Measurements from ENCODE around the gene TSPO2.

The TSPO2 gene, protein sequence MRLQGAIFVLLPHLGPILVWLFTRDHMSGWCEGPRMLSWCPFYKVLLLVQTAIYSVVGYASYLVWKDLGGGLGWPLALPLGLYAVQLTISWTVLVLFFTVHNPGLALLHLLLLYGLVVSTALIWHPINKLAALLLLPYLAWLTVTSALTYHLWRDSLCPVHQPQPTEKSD

DNA sequence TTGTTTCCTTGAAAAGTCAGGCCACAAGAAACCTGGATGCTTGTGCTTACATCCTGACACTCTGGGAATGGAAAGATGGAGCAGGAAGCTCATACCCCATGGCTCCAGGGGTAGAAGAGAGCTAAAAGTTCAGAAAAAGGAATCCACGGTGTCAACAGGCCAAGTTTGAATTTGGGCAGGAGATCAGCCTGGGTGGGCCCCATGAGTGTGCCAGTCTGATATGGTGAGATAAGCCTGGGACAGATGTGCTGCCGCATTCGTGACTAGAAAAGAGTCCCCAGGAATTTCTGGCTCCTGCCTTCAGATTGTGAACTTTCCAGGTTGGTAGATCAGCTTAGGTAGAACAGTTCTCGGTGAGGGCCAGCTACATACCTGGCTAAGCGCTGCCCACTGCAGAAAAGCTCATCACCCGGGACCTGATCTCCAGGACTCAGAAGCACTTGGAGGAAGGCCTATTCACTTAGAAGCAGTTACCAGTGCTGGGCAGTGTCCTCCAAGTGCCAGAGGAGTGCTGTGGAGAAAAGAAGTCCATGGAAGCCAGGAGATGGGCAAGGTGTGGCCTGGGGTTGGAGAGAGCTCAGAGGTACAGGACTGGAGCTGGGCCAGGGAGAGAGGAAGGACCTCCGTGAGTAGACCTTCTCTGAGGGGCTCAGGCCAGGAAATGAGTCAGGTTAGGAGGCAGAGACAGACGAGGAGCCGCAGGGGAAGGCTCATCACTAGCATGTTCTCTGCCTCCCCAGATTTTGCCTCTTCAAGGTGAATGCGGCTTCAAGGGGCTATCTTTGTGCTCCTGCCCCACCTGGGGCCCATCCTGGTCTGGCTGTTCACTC is at the start of gene TSPO2:
Gene TSPO2, plus strand, starts transcription at position 242 of the 830 bp plus-strand sequence. Its CDS starts 519 bp downstream, at position 761.
- TF ChIP-seq, protein P1, sequence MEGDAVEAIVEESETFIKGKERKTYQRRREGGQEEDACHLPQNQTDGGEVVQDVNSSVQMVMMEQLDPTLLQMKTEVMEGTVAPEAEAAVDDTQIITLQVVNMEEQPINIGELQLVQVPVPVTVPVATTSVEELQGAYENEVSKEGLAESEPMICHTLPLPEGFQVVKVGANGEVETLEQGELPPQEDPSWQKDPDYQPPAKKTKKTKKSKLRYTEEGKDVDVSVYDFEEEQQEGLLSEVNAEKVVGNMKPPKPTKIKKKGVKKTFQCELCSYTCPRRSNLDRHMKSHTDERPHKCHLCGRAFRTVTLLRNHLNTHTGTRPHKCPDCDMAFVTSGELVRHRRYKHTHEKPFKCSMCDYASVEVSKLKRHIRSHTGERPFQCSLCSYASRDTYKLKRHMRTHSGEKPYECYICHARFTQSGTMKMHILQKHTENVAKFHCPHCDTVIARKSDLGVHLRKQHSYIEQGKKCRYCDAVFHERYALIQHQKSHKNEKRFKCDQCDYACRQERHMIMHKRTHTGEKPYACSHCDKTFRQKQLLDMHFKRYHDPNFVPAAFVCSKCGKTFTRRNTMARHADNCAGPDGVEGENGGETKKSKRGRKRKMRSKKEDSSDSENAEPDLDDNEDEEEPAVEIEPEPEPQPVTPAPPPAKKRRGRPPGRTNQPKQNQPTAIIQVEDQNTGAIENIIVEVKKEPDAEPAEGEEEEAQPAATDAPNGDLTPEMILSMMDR (IDR thresholded peaks at IDR 0.05) = no peak

DNA sequence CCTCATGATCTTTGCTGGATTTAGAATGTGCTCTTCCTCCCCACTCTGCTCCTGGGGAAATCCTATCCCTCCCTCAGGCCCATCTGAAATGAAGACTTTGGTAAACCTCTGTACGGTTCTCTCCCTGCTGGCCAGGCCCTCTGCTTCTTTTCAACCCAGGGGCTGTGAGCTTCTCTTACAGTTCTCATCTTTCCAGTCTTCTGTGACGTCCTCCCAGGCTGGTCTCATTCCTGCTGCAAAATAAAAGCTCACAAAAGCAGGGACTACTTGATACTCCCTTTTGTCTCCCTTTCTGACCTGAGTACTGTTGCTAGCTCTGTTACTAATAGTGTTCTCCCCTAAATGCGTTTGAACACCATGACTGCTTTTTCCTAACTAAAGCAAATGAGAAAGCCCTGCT is 49.5 kb upstream of the TSPO2 start:
- TF ChIP-seq, protein P1 (IDR thresholded peaks at IDR 0.05) = no peak

DNA sequence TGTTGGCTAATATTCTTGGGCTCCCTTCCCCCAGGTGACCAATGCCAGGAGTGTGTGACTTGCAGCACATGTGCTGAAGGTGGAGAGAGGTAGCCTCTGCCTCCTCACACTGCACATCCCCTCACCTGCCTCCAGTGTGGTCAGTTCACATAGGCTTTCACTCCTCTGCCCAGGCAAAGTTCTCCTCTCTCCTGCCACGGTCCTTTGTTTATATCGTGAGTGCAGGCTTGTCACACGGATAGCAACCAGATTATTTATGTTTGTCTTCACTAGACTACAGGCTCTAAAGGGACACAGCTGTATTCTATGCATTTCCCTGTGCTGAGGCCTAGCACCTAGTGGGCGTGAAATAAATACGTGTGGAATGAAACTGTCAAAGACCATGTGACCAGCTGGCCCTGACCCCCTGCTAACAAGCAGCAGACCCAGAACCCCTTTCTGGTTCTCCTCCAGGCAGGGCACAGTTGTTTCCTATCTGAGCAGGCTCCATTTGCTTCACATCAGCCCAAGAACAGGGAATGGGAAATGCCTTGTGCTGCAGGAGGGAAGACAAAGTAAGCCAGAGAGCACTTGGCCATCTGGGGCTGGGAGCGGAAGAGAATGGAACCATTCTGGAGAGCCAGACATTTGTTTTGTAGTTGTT is 45.6 kb upstream of the TSPO2 start:
- TF ChIP-seq, protein P1 (IDR thresholded peaks at IDR 0.05) = no peak

DNA sequence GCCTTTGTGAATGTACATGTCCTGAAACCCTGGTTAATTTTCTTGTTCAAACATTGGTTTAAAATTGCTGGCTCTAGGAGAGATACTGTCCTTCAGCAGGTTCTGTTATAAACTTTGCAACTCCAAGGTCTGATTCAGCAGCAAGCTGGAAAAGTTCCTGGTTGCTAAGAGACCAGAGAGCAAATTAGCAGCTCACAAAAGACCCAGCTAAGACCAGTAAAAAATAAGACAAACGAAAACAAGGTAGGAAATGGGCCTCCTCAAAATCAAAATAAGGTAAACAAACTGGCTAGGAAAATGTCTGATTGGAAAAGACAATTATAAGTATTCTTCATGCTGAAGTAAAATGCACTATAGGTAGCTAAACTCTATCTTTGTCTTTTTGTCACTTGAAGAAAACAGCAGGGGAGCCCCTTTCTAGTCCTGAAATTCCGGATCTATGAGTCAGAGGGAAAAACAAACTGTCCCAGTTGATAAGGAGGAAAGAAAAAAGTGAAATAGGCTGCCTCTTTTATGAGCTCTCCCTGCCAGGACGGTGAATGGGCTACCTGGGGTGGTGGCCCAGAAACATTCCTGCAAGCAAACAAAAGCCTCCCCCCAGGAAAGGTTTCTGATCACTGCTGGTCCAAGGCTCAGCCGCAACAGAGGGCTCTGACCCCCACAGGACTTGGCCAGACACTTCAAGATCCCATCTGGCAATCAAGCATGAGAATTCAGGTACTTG is 44.9 kb upstream of the TSPO2 start:
- TF ChIP-seq, protein P1 (IDR thresholded peaks at IDR 0.05) = no peak

DNA sequence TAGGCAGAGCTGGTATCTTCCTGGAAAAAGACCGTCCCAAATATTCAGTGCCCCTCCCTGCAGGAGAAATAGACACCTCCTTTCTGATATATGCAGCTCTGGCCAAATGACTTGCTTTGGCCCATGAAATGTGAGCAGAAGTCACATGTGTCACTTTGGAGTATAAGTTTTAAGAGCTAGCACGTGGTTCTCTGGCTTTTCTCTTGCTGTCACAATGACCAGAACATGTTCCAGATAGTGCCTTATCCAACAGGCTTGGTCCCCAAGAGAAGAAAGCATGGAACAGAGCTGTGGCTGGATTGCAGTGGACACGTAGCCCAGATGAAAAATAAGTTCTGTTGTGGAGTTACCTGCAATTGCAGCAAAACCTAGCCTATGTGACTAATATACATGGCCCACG is 43.6 kb upstream of the TSPO2 start:
- TF ChIP-seq, protein P1 (IDR thresholded peaks at IDR 0.05) = no peak

DNA sequence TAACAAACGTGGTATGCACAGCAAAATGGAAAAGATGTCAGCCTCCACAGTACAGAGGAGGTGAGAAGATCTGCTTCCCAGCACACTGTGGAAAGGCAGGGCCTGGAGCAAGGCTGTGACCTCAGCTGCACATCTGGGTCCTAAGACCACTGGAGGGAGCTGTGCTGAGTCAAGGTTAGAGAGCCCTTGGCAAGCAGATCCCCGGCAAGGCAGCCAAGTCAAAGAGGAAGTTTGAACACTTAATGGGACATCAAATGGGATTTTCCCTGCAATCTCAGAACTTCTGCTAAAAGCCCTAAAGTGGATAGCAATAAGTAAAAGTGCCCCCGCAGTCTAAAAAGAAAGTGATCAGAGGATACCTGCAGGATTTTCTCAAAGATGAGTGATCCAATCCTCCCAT is 42.7 kb upstream of the TSPO2 start:
- TF ChIP-seq, protein P1 (IDR thresholded peaks at IDR 0.05) = peak; percentile 44; the same call in 1 of the 2 replicates

DNA sequence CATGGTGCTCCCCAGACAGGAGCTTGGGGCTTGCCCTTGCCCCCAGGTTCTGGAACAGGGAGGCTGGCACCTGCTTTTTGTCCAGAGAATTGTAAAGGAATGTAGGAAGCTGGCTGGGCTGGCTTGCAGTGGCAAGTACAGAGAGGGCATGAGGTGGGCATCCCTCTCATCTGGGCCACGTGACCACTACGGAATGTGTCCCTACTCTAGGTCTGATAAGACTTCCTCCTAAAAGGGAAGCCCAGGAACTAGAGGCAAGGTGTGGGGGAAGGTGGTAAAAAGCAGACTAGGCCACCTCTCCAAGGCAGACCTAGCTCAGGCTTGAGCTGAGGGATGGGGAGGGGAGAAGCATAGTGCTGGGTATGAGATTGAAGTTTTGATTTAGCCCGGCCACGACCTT is 42.0 kb upstream of the TSPO2 start:
- TF ChIP-seq, protein P1 (IDR thresholded peaks at IDR 0.05) = no peak

All from LNCAP (cell line).